Activated B cell treated with CpG ODN at 0.5 μM for 24 hours (primary cell): ENCODE results near the gene RABGAP1L. TPM values are rescaled to one million over a fixed set of nuclear protein-coding genes. Genes with fewer than 3 reads are reported as not detected.
"Not testable (repeated sequence)": the region's sequence is repeated elsewhere in the genome, so short reads cannot be mapped to it uniquely, and the experiment has no call there.

Source experiments
- ATAC-seq: fragments of 200-7000 bp; cut with Tn5 transposase; one replicate; pipeline ENCODE4 v1.10.0; 2021; ENCODE audit warnings: low read depth, mild to moderate bottlenecking, moderate library complexity
- CTCF ChIA-PET: fragments of 350-600 bp; sonication (Branson Sonifier 250); formaldehyde crosslinking; loops from one replicate; lab custom pipeline; 2021; ENCODE audit warnings: antibody characterized with exemption; lab: Charles Lee
- POLR2A ChIA-PET: fragments of 350-600 bp; sonication (Branson Sonifier 250); formaldehyde crosslinking; loops from one replicate; lab custom pipeline; 2021; ENCODE audit warnings: antibody characterized with exemption; lab: Charles Lee
- DNase-seq: peaks from one replicate; pipeline ENCODE4 v3.0.0; 2022
- H3K27ac Mint-ChIP-seq: one replicate; pipeline ENCODE4 v1.8.0; 2020; ENCODE audit warnings: mixed read lengths
- H3K27me3 Mint-ChIP-seq: one replicate; pipeline ENCODE4 v1.8.0; 2021; ENCODE audit warnings: mixed read lengths
- H3K36me3 Mint-ChIP-seq: one replicate; pipeline ENCODE4 v1.8.0; 2021; ENCODE audit warnings: low read depth, mixed read lengths
- H3K4me1 Mint-ChIP-seq: one replicate; pipeline ENCODE4 v1.8.0; 2021; ENCODE audit warnings: mixed read lengths
- H3K4me3 Mint-ChIP-seq: one replicate; pipeline ENCODE4 v1.8.0; 2020; ENCODE audit warnings: mild to moderate bottlenecking, mixed read lengths
- H3K9me3 Mint-ChIP-seq: one replicate; pipeline ENCODE4 v1.8.0; 2020; ENCODE audit warnings: mixed read lengths
- CTCF ChIP-seq: fragments of 200-600 bp; IDR thresholded peaks from one replicate; pipeline ENCODE4 v1.8.0; 2022; ENCODE audit warnings: antibody characterized with exemption, mild to moderate bottlenecking
- intact Hi-C: fragments of 100-400 bp; cut with micrococcal nuclease; formaldehyde crosslinking; loops from one replicate; pipeline ENCODE4 v1.15.1; 2024
- total RNA-seq: library from RNA; stranded (reverse); gene quantifications from 2 replicates; pipeline ENCODE4 v1.2.3, GENCODE V29; 2022

Gene RABGAP1L
- total RNA-seq, 1 donor from 2014 or later: 126 TPM

GRCh38 chr1:174890024-174890423 is 730.7 kb downstream of the RABGAP1L start:
- peaks cover 35% of the 10 kb centered on the region for H3K36me3 Mint-ChIP-seq
- no peak for TF ChIP-seq CTCF
- CTCF ChIA-PET: no interaction called here
- no peaks in the 10 kb centered on the region for H3K27me3 Mint-ChIP-seq
- ATAC-seq (no peak), DNase-seq (no peak)
- H3K27ac Mint-ChIP-seq: no peak overlapping the region
- POLR2A ChIA-PET: no interaction called here
- intact Hi-C loops: no loop called here
- H3K9me3 Mint-ChIP-seq: no peaks in the 10 kb centered on the region
- no peaks in the 10 kb centered on the region for H3K4me1 Mint-ChIP-seq
- no peak overlapping the region for H3K4me3 Mint-ChIP-seq

- CTCF ChIA-PET: no interaction called here
- TF ChIP-seq CTCF: no peak
- intact Hi-C loops: no loop called here
- no peak for ATAC-seq
- no peaks in the 10 kb centered on the region for H3K27me3 Mint-ChIP-seq
- no peaks in the 10 kb centered on the region for H3K4me1 Mint-ChIP-seq
- POLR2A ChIA-PET: interaction anchor here (0.6 kb wide), 1 partner anchor 76 kb away, joined by 3 read pairs; no protein-coding TSS in a partner anchor
- no peaks in the 10 kb centered on the region for H3K9me3 Mint-ChIP-seq
- H3K36me3 Mint-ChIP-seq: peaks cover 32% of the 10 kb centered on the region
- no peak for DNase-seq
- H3K4me3 Mint-ChIP-seq: no peak overlapping the region
- H3K27ac Mint-ChIP-seq: no peak overlapping the region
Measured at GRCh38 chr1:174892016-174892415, 732.7 kb downstream of the RABGAP1L start.

DNA sequence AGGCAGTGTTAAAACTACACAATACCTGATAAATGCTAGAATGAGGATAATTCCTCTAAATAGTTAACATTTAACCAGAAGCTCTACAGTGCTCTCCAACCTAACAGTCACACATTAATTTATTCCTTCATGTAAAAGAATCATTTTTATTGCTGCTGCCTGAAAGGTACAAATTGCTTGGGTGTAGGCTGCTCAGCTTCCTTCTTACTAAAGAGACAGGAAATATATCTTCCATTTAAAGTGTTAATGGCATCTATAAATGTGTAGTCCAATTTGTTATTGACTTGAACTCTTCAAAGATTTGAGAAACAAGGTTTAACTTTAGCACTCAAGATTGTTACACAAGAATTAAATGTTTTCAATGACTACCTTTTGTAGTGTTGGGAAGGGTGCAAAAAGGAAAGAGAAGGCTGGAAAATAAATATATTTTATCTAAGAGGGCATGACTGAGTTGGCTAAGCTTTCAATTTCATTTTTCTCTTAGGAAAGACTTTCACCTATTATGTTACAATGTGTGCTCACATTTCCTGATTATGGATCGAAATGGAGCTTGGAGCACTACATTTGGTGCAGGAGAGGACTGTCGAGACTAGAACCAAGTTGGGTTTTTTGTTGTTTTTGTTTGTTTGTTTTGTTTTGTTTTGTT is 734.9 kb downstream of the RABGAP1L start:
- DNase-seq: no peak
- no peaks in the 10 kb centered on the region for H3K9me3 Mint-ChIP-seq
- POLR2A ChIA-PET: no interaction called here

GRCh38 chr1:174895610-174896009 is 736.3 kb downstream of the RABGAP1L start:
- H3K9me3 Mint-ChIP-seq, ATAC-seq, POLR2A ChIA-PET, H3K27ac Mint-ChIP-seq, CTCF ChIA-PET, H3K4me1 Mint-ChIP-seq, H3K27me3 Mint-ChIP-seq, H3K4me3 Mint-ChIP-seq, intact Hi-C loops, DNase-seq: not testable (repeated sequence)
- peaks cover 43% of the 10 kb centered on the region for H3K36me3 Mint-ChIP-seq

More for the DNA sequence above, 734.9 kb downstream of the RABGAP1L start:
- Mint-ChIP-seq H3K27me3 (no peaks in the 10 kb centered on the region), H3K4me3 (no peak overlapping the region), H3K4me1 (no peaks in the 10 kb centered on the region), H3K27ac (no peak overlapping the region), H3K36me3 (peaks cover 42% of the 10 kb centered on the region)
- no peak for TF ChIP-seq CTCF
- intact Hi-C loops: no loop called here
- ATAC-seq: no peak
- CTCF ChIA-PET: no interaction called here

- CTCF ChIA-PET: no interaction called here
Measured at GRCh38 chr1:174898102-174898797, 738.9 kb downstream of the RABGAP1L start.

More at GRCh38 chr1:174898102-174898797, 738.9 kb downstream of the RABGAP1L start:
- POLR2A ChIA-PET: interaction anchor here (0.5 to 0.7 kb wide), 2 partner anchors 11 to 1241 kb away, joined by 3 read pairs; no protein-coding TSS in a partner anchor
- ATAC-seq: no peak
- H3K4me3 Mint-ChIP-seq: no peak overlapping the region
- DNase-seq: no peak
- H3K36me3 Mint-ChIP-seq: peaks cover 54% of the 10 kb centered on the region
- H3K27me3 Mint-ChIP-seq: no peaks in the 10 kb centered on the region
- no peak overlapping the region for H3K27ac Mint-ChIP-seq
- no peak for TF ChIP-seq CTCF
- H3K9me3 Mint-ChIP-seq: peaks cover 10% of the 10 kb centered on the region
- intact Hi-C loops: no loop called here
- no peaks in the 10 kb centered on the region for H3K4me1 Mint-ChIP-seq
